Activated T-cell treated with anti-CD3 and anti-CD28 coated beads for 1 hour (primary cell): ENCODE results near the gene ANO3.

ENCODE experiments used
- DNase-seq: peaks from one replicate; pipeline ENCODE4 v3.0.0-alpha.2; 2020; ENCODE audit warnings: low read depth

Gene ANO3

DNA sequence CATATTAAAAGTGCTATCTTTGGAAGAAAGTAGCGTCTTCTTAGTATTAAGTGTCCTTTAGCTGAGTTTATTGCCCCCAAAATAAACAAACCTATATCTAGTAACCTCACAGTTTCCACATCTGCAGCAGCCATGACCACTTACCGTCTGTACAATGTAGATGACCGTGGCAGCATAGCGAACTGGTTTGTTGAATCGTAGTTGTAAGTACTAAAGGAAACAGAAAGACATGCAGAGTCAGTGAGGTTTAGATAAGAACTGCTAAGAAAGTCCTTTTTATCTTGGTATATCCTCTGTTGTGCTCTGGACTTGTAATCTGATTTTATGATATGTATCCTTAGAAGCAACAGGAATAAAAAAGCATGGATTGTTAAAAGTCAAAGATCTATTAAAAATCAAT, 380.6 kb downstream of the ANO3 start:
- DNase-seq: no peak
